Activated CD4-positive, alpha-beta T cell treated with anti-CD3 and anti-CD28 coated beads, Interleukin-2, Interleukin-4, amounts not matched to agents 100 ng/mL and 50 ng/mL, durations not matched to agents 16 hours and 8 hours (primary cell): Measurements from ENCODE around the gene SERPINE2.
"Not testable (repeated sequence)": the region's sequence is repeated elsewhere in the genome, so short reads cannot be mapped to it uniquely, and the experiment has no call there.

ENCODE experiments used
- DNase-seq: peaks from one replicate; pipeline ENCODE4 v3.0.0-alpha.2; 2020; ENCODE audit warnings: low spot score

SERPINE2 gene

GRCh38 chr2:224014336-224014735 lies 24.8 kb downstream of the SERPINE2 start:
- DNase-seq: no peak

GRCh38 chr2:224011837-224012236 lies 27.2 kb downstream of the SERPINE2 start:
- DNase-seq: no peak

GRCh38 chr2:224009605-224010315 lies 29.3 kb downstream of the SERPINE2 start:
- DNase-seq: no peak

GRCh38 chr2:224008702-224009261 lies 30.3 kb downstream of the SERPINE2 start:
- no peak for DNase-seq

- DNase-seq: no peak
Measured at GRCh38 chr2:224004105-224004695, 34.9 kb downstream of the SERPINE2 start.

GRCh38 chr2:224000662-224001061 lies 38.4 kb downstream of the SERPINE2 start:
- DNase-seq: not testable (repeated sequence)

GRCh38 chr2:223999862-224000261 lies 39.2 kb downstream of the SERPINE2 start:
- no peak for DNase-seq

GRCh38 chr2:223998948-223999347 lies 40.1 kb downstream of the SERPINE2 start:
- DNase-seq: no peak

- DNase-seq: no peak
Measured at GRCh38 chr2:223997938-223998337, 41.1 kb downstream of the SERPINE2 start.

- DNase-seq: no peak
Measured at GRCh38 chr2:223996391-223996790, 42.7 kb downstream of the SERPINE2 start.

DNA sequence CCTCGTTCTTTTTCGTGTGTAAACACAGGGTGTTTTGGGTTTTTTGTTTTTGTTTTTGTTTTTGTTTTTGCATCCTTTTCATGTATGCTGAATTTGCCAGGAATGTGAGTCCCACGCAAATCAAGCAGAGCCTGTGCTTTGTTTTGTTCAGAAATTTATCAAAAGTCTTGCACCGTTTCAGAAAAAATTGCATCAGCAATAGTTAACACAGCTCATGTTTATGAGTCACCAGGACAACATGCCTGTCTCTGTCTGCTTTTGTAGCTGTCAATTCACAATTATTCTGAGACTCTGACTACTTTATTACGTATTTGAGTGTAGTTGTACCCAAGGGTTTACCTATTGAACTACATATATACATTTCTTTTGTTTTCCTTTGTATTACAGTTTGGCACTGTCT lies 43.5 kb downstream of the SERPINE2 start:
- DNase-seq: peak; percentile 27

DNA sequence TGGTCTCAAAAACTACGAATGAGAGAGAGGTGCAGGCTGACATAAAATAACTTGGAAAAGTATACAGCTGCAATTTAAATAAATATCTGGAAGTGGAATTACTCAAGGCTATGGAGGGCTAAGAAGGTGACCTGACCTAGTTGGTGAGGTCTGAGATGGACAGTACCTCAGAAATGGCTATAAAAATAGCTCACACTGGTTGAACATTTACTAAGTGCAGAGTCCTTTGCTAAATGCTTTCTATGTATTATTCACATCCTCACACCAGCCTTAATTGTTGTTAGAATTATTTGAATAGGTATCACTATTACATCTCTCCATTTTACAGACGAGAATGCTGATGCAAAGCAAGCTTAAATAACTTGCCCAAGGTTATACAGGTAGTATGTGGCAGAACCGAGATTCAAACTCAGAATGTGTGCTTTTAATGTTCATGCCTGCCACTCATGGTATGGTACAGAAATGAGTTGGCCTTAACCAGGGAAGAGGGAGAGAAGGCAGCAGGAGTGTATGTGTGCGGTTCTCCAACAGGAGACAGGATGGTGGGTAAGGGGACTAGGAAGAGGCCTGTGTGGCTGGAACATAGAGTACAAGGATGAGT lies 44.4 kb downstream of the SERPINE2 start:
- peak; percentile 39 for DNase-seq

GRCh38 chr2:223993634-223994232 lies 45.4 kb downstream of the SERPINE2 start:
- peak; percentile 70 for DNase-seq

GRCh38 chr2:223991611-223992010 lies 47.5 kb downstream of the SERPINE2 start:
- no peak for DNase-seq

DNA sequence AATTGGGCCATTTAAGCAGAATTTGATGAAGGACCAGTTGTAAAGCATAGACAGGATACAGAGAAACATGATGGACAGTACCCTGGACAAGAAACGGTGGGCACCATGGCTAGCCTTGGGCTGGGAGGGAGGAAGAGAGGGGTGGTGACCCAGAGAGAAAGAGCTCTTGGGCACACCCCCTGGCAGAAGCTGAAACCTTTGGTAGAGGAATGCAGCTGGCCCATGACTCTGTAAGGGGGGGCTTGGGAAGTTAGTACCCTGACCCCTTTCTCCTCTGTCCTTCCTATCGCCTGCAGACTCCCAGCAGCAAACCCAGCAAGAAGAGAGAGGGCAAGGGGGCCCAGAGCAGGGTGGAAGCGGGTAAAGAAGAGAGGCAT lies 49.2 kb downstream of the SERPINE2 start:
- DNase-seq: no peak

- no peak for DNase-seq
Measured at GRCh38 chr2:223989206-223989855, 49.8 kb downstream of the SERPINE2 start.

GRCh38 chr2:223981241-223981640 lies 57.8 kb downstream of the SERPINE2 start:
- DNase-seq: no peak

DNA sequence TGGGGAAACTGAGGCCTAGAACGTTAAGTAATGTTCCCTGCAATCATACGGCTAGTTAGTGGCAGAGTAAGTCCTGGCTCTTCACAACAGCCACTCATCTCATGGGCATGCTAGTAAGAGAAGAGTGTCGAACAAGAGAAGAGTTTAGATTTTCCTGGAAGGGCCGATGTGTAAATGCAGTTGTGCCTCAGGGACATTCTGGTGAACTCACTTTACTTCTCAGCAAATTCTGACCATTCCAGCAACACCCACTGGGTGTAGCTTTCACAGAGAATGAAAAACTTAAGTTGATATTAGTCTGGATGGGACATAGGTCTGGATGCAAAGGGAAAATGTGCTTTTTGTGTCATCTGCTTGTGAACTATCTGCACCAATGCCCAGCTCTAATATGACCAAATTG lies 58.3 kb downstream of the SERPINE2 start:
- no peak for DNase-seq

DNA sequence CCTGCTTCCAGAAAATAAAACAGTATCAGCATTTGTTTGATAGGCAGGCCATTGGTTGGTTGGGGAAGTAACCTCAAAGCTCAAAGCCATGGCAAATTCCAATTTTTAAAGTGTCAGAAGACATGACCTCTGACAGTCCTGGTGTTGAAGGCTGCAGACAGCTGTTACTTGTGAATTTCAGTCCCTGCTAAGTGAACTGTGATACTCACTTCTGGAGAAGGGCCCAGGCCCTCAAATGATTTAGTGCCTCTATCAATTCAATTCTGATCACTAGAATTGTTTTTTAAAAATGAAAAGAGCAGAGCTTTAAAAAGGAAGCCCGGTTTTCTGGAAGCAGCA lies 58.7 kb downstream of the SERPINE2 start:
- DNase-seq: no peak

- no peak for DNase-seq
Measured at GRCh38 chr2:223979730-223980396, 59.2 kb downstream of the SERPINE2 start.

- DNase-seq: no peak
Measured at GRCh38 chr2:223978451-223978850, 60.6 kb downstream of the SERPINE2 start.
